ENCODE measurements around the gene CHID1. TPM values are rescaled to one million over a fixed set of nuclear protein-coding genes. Genes with fewer than 3 reads are reported as not detected.

Gene CHID1
- total RNA-seq, 1 donor from 2014 or later: 74.6 TPM

- FAIRE-seq (no peak), DNase-seq (ENCODE audit: low read depth) (peak; percentile 59)
- Histone ChIP-seq H3K4me3 (ENCODE audit: insufficient read depth, low read depth, low read length) (peak overlapping the region; percentile 88), H3K79me2 (ENCODE audit: insufficient read depth, low read length) (peaks cover 50% of the 10 kb centered on the region), H3K27me3 (ENCODE audit: insufficient read depth, low read length) (no peaks in the 10 kb centered on the region), H3K36me3 (ENCODE audit: insufficient read depth, low read length) (peaks cover 3% of the 10 kb centered on the region), H3K4me2 (ENCODE audit: low read length) (peak overlapping the region; percentile 95), H3K4me1 (ENCODE audit: insufficient read depth, low read length) (no peaks in the 10 kb centered on the region), H3K9ac (ENCODE audit: low read length) (peak overlapping the region; percentile 82), H2AFZ (ENCODE audit: low read depth, low read length) (no peak overlapping the region), H4K20me1 (ENCODE audit: insufficient read depth, low read length) (peaks cover 50% of the 10 kb centered on the region), H3K9me3 (ENCODE audit: insufficient read depth, low read depth, low read length) (no peaks in the 10 kb centered on the region), H3K27ac (ENCODE audit: low read depth, low read length) (peak overlapping the region; percentile 42)
- Mint-ChIP-seq H3K4me1 (ENCODE audit: low read depth, unreplicated experiment) (peaks cover 10% of the 10 kb centered on the region), H3K9me3 (ENCODE audit: unreplicated experiment) (no peaks in the 10 kb centered on the region), H3K27me3 (ENCODE audit: low read depth, unreplicated experiment) (no peaks in the 10 kb centered on the region), H3K36me3 (ENCODE audit: low read depth, unreplicated experiment) (peaks cover 2% of the 10 kb centered on the region), H3K27ac (ENCODE audit: unreplicated experiment) (peak overlapping the region; percentile 28), H3K4me3 (ENCODE audit: unreplicated experiment) (peak overlapping the region; percentile 92)
- TF ChIP-seq EZH2 (IDR thresholded peaks at IDR 0.05; ENCODE audit: insufficient read depth, low read length) (no peak), CTCF (IDR thresholded peaks at IDR 0.05; ENCODE audit: insufficient read depth, low read depth, low read length) (no peak)
Measured at GRCh38 chr11:926341-926916, 15.8 kb upstream of the CHID1 start.

GRCh38 chr11:925496-926301, 15.1 kb upstream of the CHID1 start, which contains the start of gene AP2A2:
AP2A2 (plus strand) TSS chr11:925870; CDS start chr11:926022, 152 bp downstream.
- Mint-ChIP-seq H3K4me3 (ENCODE audit: unreplicated experiment) (peak within 1 kb of the TSS; percentile 92), H3K4me1 (ENCODE audit: low read depth, unreplicated experiment) (peaks cover 7% of the 10 kb centered on the region), H3K27me3 (ENCODE audit: low read depth, unreplicated experiment) (no peaks in the 10 kb centered on the region), H3K36me3 (ENCODE audit: low read depth, unreplicated experiment) (peaks cover 2% of the 10 kb centered on the region), H3K9me3 (ENCODE audit: unreplicated experiment) (no peaks in the 10 kb centered on the region), H3K27ac (ENCODE audit: unreplicated experiment) (peak within 1 kb of the TSS; percentile 28)
- Histone ChIP-seq H3K4me1 (ENCODE audit: insufficient read depth, low read length) (no peaks in the 10 kb centered on the region), H3K9ac (ENCODE audit: low read length) (peak within 1 kb of the TSS; percentile 84), H3K4me3 (ENCODE audit: insufficient read depth, low read depth, low read length) (peak within 1 kb of the TSS; percentile 88), H3K27me3 (ENCODE audit: insufficient read depth, low read length) (no peaks in the 10 kb centered on the region), H3K27ac (ENCODE audit: low read depth, low read length) (peak within 1 kb of the TSS; percentile 68), H4K20me1 (ENCODE audit: insufficient read depth, low read length) (peaks cover 43% of the 10 kb centered on the region), H2AFZ (ENCODE audit: low read depth, low read length) (peak within 1 kb of the TSS; percentile 63), H3K4me2 (ENCODE audit: low read length) (peak within 1 kb of the TSS; percentile 95), H3K9me3 (ENCODE audit: insufficient read depth, low read depth, low read length) (no peaks in the 10 kb centered on the region), H3K36me3 (ENCODE audit: insufficient read depth, low read length) (peaks cover 3% of the 10 kb centered on the region), H3K79me2 (ENCODE audit: insufficient read depth, low read length) (peaks cover 43% of the 10 kb centered on the region)
- FAIRE-seq (no peak), DNase-seq (ENCODE audit: low read depth) (peak; percentile 76)
- TF ChIP-seq EZH2 (IDR thresholded peaks at IDR 0.05; ENCODE audit: insufficient read depth, low read length) (no peak), CTCF (IDR thresholded peaks at IDR 0.05; ENCODE audit: insufficient read depth, low read depth, low read length) (peak; percentile 19)

All from astrocyte (in vitro differentiated cells and primary cell).